WTC11 (cell line): Measurements from ENCODE around the gene MEST. TPM values are rescaled to one million over a fixed set of nuclear protein-coding genes. Genes with fewer than 3 reads are reported as not detected.

Experiments used
- ATAC-seq: fragments of 200-7000 bp; cut with Tn5 transposase; 2 replicates; pipeline ENCODE4 v1.10.0; 2021; ENCODE audit warnings: mild to moderate bottlenecking, moderate library complexity
- CTCF ChIA-PET: fragments of 300-600 bp; sonication (Branson Sonifier 250); formaldehyde crosslinking; loops from one replicate; lab custom pipeline; 2021; ENCODE audit warnings: antibody characterized with exemption; lab: Charles Lee
- POLR2A ChIA-PET: fragments of 350-600 bp; sonication (Branson Sonifier 250); formaldehyde crosslinking; loops from one replicate; lab custom pipeline; 2021; ENCODE audit warnings: antibody characterized with exemption; lab: Charles Lee
- DNase-seq: peaks from one replicate; pipeline ENCODE4 v3.0.0; 2021; ENCODE audit warnings: low spot score
- H3K27ac Mint-ChIP-seq: 2 replicates; pipeline ENCODE4 v1.8.0; 2021; ENCODE audit warnings: mixed read lengths
- H3K27me3 Mint-ChIP-seq: 2 replicates; pipeline ENCODE4 v1.8.0; 2021; ENCODE audit warnings: low read depth, mild to moderate bottlenecking, moderate library complexity, mixed read lengths
- H3K36me3 Mint-ChIP-seq: 2 replicates; pipeline ENCODE4 v1.8.0; 2021; ENCODE audit warnings: mixed read lengths
- H3K4me1 Mint-ChIP-seq: 2 replicates; pipeline ENCODE4 v1.8.0; 2022; ENCODE audit warnings: mixed read lengths
- H3K4me3 Mint-ChIP-seq: 2 replicates; pipeline ENCODE4 v1.8.0; 2021; ENCODE audit warnings: mild to moderate bottlenecking, moderate library complexity, mixed read lengths
- H3K9me3 Mint-ChIP-seq: 2 replicates; pipeline ENCODE4 v1.8.0; 2021; ENCODE audit warnings: mixed read lengths
- AR ChIP-seq: fragments of 250-450 bp; sonication (Bioruptor Pico); IDR thresholded peaks from 2 replicates; pipeline ENCODE4 v1.9.0; 2021; ENCODE audit warnings: mild to moderate bottlenecking
- ATF2 ChIP-seq: sonication (generic); formaldehyde crosslinking; IDR thresholded peaks from 2 replicates; pipeline ENCODE4 v1.8.1; 2022; ENCODE audit warnings: low read depth, missing genetic modification reagents, borderline replicate concordance
- ATF6 ChIP-seq: sonication (generic); formaldehyde crosslinking; IDR thresholded peaks from 2 replicates; pipeline ENCODE4 v1.8.1; 2023; ENCODE audit warnings: mild to moderate bottlenecking, missing genetic modification reagents
- CBFB ChIP-seq: sonication (generic); formaldehyde crosslinking; IDR thresholded peaks from 2 replicates; pipeline ENCODE4 v1.8.1; 2022; ENCODE audit warnings: mild to moderate bottlenecking, low read depth, missing genetic modification reagents
- CTCF ChIP-seq: fragments of 200-600 bp; IDR thresholded peaks from 2 replicates; pipeline ENCODE4 v1.8.0; 2022; ENCODE audit warnings: antibody characterized with exemption
- E2F1 ChIP-seq: sonication (generic); formaldehyde crosslinking; IDR thresholded peaks from 2 replicates; pipeline ENCODE4 v1.8.0; 2022; ENCODE audit warnings: mild to moderate bottlenecking, missing genetic modification reagents
- E2F5 ChIP-seq: sonication (generic); formaldehyde crosslinking; IDR thresholded peaks from 2 replicates; pipeline ENCODE4 v1.8.1; 2022; ENCODE audit warnings: mild to moderate bottlenecking, moderate library complexity, missing genetic modification reagents
- EMX1 ChIP-seq: fragments of 250-450 bp; sonication (Bioruptor Pico); IDR thresholded peaks from 2 replicates; pipeline ENCODE4 v1.8.0; 2021; ENCODE audit warnings: mild to moderate bottlenecking
- JAZF1 ChIP-seq: fragments of 250-450 bp; sonication (Bioruptor Pico); IDR thresholded peaks from 2 replicates; pipeline ENCODE4 v1.9.0; 2021; ENCODE audit warnings: moderate library complexity, mild to moderate bottlenecking, inconsistent platforms
- MAX ChIP-seq: sonication (generic); formaldehyde crosslinking; IDR thresholded peaks from 2 replicates; pipeline ENCODE4 v1.8.0; 2022; ENCODE audit warnings: mild to moderate bottlenecking, missing genetic modification reagents
- MXD4 ChIP-seq: fragments of 250-450 bp; sonication (Bioruptor Pico); IDR thresholded peaks from 2 replicates; pipeline ENCODE4 v1.8.0; 2021; ENCODE audit warnings: mild to moderate bottlenecking, moderate library complexity, borderline replicate concordance
- NFATC4 ChIP-seq: fragments of 250-450 bp; sonication (Bioruptor Pico); IDR thresholded peaks from 2 replicates; pipeline ENCODE4 v1.9.0; 2021; ENCODE audit warnings: mild to moderate bottlenecking
- NFYB ChIP-seq: sonication (generic); formaldehyde crosslinking; conservative IDR thresholded peaks from 2 replicates; pipeline ENCODE4 v1.8.0; 2022; ENCODE audit warnings: low read depth, missing genetic modification reagents
- NR2C2 ChIP-seq: sonication (generic); formaldehyde crosslinking; IDR thresholded peaks from 2 replicates; pipeline ENCODE4 v1.8.0; 2022; ENCODE audit warnings: mild to moderate bottlenecking, missing genetic modification reagents
- OVOL2 ChIP-seq: fragments of 250-450 bp; sonication (Bioruptor Pico); IDR thresholded peaks from 2 replicates; pipeline ENCODE4 v1.9.0; 2021; ENCODE audit warnings: mild to moderate bottlenecking, borderline replicate concordance
- PREB ChIP-seq: sonication (generic); formaldehyde crosslinking; IDR thresholded peaks from 2 replicates; pipeline ENCODE4 v1.8.1; 2022; ENCODE audit warnings: mild to moderate bottlenecking, missing genetic modification reagents, moderate library complexity, borderline replicate concordance
- RORB ChIP-seq: fragments of 250-450 bp; sonication (Bioruptor Pico); IDR thresholded peaks from 2 replicates; pipeline ENCODE4 v1.9.0; 2021; ENCODE audit warnings: mild to moderate bottlenecking
- SMAD4 ChIP-seq: sonication (generic); formaldehyde crosslinking; IDR thresholded peaks from 2 replicates; pipeline ENCODE4 v1.8.0; 2022; ENCODE audit warnings: mild to moderate bottlenecking, missing genetic modification reagents
- USF1 ChIP-seq: sonication (generic); formaldehyde crosslinking; IDR thresholded peaks from 2 replicates; pipeline ENCODE4 v1.8.0; 2022; ENCODE audit warnings: mild to moderate bottlenecking, missing genetic modification reagents
- ZNF423 ChIP-seq: fragments of 250-450 bp; sonication (Bioruptor Pico); IDR thresholded peaks from 2 replicates; pipeline ENCODE4 v2.1.2; 2022; ENCODE audit warnings: mild to moderate bottlenecking, moderate library complexity
- total RNA-seq: library from RNA; stranded (reverse); gene quantifications from 3 replicates; pipeline ENCODE4 v1.2.3, GENCODE V29; 2021

The MEST gene
- total RNA-seq, 1 experiment from 2014 or later = 188 TPM

GRCh38 chr7:130471974-130472373 is 19.9 kb upstream of the MEST start (continued):
- no peak for TF ChIP-seq ATF6 (CRISPR knock-in tag)
- TF ChIP-seq USF1 = no peak
- TF ChIP-seq MXD4 (CRISPR knock-in tag) = no peak
- TF ChIP-seq NFYB = no peak
- TF ChIP-seq EMX1 = no peak
- no peak for TF ChIP-seq AR
- TF ChIP-seq PREB (CRISPR knock-in tag) = no peak

GRCh38 chr7:130473289-130473688 is 18.6 kb upstream of the MEST start:
- TF ChIP-seq NR2C2 (CRISPR knock-in tag) (no peak), CBFB (CRISPR knock-in tag) (no peak), USF1 (no peak), OVOL2 (CRISPR knock-in tag) (no peak), ZNF423 (CRISPR knock-in tag) (no peak), MAX (CRISPR knock-in tag) (no peak), SMAD4 (CRISPR knock-in tag) (no peak)
- DNase-seq (no peak), ATAC-seq (no peak)
- ChIA-PET CTCF (no interaction called here), POLR2A (no interaction called here)
- H3K9me3 Mint-ChIP-seq = peaks cover 5% of the 10 kb centered on the region; the same call in 1 of the 2 replicates
- H3K27me3 Mint-ChIP-seq = no peaks in the 10 kb centered on the region; the same call in 1 of the 2 replicates
- H3K27ac Mint-ChIP-seq = no peak overlapping the region
- H3K4me3 Mint-ChIP-seq = no peak overlapping the region
- H3K4me1 Mint-ChIP-seq = peaks cover 23% of the 10 kb centered on the region
- no peaks in the 10 kb centered on the region for H3K36me3 Mint-ChIP-seq

- H3K27ac Mint-ChIP-seq = no peak overlapping the region
- DNase-seq (no peak), ATAC-seq (no peak)
- H3K4me3 Mint-ChIP-seq = no peak overlapping the region
- no peaks in the 10 kb centered on the region for H3K36me3 Mint-ChIP-seq
- ChIA-PET CTCF (no interaction called here), POLR2A (no interaction called here)
- H3K9me3 Mint-ChIP-seq = peaks cover 5% of the 10 kb centered on the region; the same call in 1 of the 2 replicates
- no peaks in the 10 kb centered on the region; the same call in 1 of the 2 replicates for H3K27me3 Mint-ChIP-seq
- peaks cover 23% of the 10 kb centered on the region for H3K4me1 Mint-ChIP-seq
- TF ChIP-seq RORB (CRISPR knock-in tag) = no peak
- no peak for TF ChIP-seq CTCF
- no peak for TF ChIP-seq JAZF1 (CRISPR knock-in tag)
- TF ChIP-seq E2F1 = no peak
- TF ChIP-seq NFATC4 (CRISPR knock-in tag) = no peak
- no peak for TF ChIP-seq ATF2 (CRISPR knock-in tag)
- no peak for TF ChIP-seq E2F5 (CRISPR knock-in tag)
Observed at GRCh38 chr7:130473876-130474275, 18.0 kb upstream of the MEST start.
